HEK293 (cell line): ENCODE measurements around the gene JPH4.

Source experiments
- HOXA7 ChIP-seq: sonication (generic); formaldehyde crosslinking; IDR thresholded peaks from 2 replicates; pipeline ENCODE4 v1.8.1; 2022; ENCODE audit warnings: missing genetic modification reagents, borderline replicate concordance
- REST ChIP-seq: fragments of 450-650 bp; formaldehyde crosslinking; IDR thresholded peaks from 2 replicates; pipeline ENCODE4 v1.5.1; 2016; ENCODE audit warnings: missing biosample characterization, missing genetic modification characterization
- ZBTB10 ChIP-seq: fragments of 450-650 bp; formaldehyde crosslinking; IDR thresholded peaks from 2 replicates; pipeline ENCODE4 v1.5.1; 2016; ENCODE audit warnings: missing biosample characterization, missing genetic modification characterization
- ZBTB17 ChIP-seq: fragments of 450-650 bp; formaldehyde crosslinking; IDR thresholded peaks from 2 replicates; pipeline ENCODE4 v1.5.1; 2016; ENCODE audit warnings: missing biosample characterization, missing genetic modification characterization
- ZFHX2 ChIP-seq: fragments of 450-650 bp; formaldehyde crosslinking; conservative IDR thresholded peaks from 2 replicates; pipeline ENCODE4 v1.5.1; 2016; ENCODE audit warnings: missing biosample characterization, missing genetic modification characterization
- ZFP3 ChIP-seq: fragments of 450-650 bp; formaldehyde crosslinking; IDR thresholded peaks from 2 replicates; pipeline ENCODE4 v1.5.1; 2016; ENCODE audit warnings: low read depth, missing biosample characterization, missing genetic modification characterization
- ZNF146 ChIP-seq: fragments of 450-650 bp; formaldehyde crosslinking; IDR thresholded peaks from 2 replicates; pipeline ENCODE4 v1.5.1; 2016; ENCODE audit warnings: missing biosample characterization, missing genetic modification characterization
- ZNF174 ChIP-seq: fragments of 450-650 bp; formaldehyde crosslinking; IDR thresholded peaks from 2 replicates; pipeline ENCODE4 v1.5.0; 2017; ENCODE audit warnings: missing biosample characterization, mild to moderate bottlenecking, missing genetic modification characterization
- ZNF202 ChIP-seq: fragments of 450-650 bp; formaldehyde crosslinking; IDR thresholded peaks from 2 replicates; pipeline ENCODE4 v1.5.1; 2016; ENCODE audit warnings: missing biosample characterization, missing genetic modification characterization, borderline replicate concordance
- ZNF239 ChIP-seq: fragments of 450-650 bp; formaldehyde crosslinking; IDR thresholded peaks from 2 replicates; pipeline ENCODE4 v1.5.1; 2016; ENCODE audit warnings: missing biosample characterization, missing genetic modification characterization
- ZNF555 ChIP-seq: fragments of 450-650 bp; formaldehyde crosslinking; conservative IDR thresholded peaks from 2 replicates; pipeline ENCODE4 v1.5.1; 2017; ENCODE audit warnings: missing biosample characterization, mild to moderate bottlenecking, missing genetic modification characterization, inconsistent platforms
- TF ChIP-seq, protein P1 (sequence below): fragments of 450-650 bp; formaldehyde crosslinking; IDR thresholded peaks from 2 replicates; pipeline ENCODE4 v1.5.1; 2016; ENCODE audit warnings: missing biosample characterization, missing genetic modification characterization
- TF ChIP-seq, protein P2 (sequence below): fragments of 450-650 bp; formaldehyde crosslinking; IDR thresholded peaks from 2 replicates; pipeline ENCODE4 v1.5.1; 2016; ENCODE audit warnings: missing biosample characterization, missing genetic modification characterization, borderline replicate concordance

DNA sequence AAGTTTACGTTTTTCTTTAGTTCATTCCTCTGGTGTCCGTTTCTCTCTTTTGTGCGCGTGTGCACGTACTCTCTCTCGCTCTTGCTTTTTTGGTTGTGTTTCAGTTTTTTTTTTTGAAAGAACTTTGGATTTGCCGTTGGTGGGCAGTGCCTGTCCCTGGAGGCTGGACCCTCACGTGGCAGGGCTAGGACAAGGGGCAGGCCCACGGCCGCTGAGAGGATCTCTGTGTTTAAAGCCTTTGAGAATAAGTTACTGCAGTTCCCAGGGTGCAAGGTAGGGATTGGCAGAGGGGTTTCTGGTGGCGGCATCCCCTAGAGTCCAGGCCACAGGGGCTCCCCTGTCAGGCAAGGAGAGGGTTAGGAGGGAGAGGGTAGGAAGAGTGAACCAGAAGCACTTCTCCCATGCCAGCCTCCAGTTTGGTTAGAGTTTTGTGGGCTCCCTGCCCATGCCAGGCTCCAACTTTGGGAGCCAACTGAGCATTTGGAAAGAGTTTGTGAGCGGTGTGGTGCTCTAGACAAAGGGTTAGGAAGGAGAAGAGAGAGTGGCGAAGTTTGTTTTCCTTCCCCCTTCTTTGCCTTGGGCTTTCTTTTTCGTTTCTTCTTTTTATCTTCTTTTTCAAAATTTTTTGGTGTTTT is 57.6 kb downstream of the JPH4 start:
- TF ChIP-seq ZBTB17 (tag by site-specific recombination), result no peak
- TF ChIP-seq ZNF555, result no peak
- TF ChIP-seq, protein P1, sequence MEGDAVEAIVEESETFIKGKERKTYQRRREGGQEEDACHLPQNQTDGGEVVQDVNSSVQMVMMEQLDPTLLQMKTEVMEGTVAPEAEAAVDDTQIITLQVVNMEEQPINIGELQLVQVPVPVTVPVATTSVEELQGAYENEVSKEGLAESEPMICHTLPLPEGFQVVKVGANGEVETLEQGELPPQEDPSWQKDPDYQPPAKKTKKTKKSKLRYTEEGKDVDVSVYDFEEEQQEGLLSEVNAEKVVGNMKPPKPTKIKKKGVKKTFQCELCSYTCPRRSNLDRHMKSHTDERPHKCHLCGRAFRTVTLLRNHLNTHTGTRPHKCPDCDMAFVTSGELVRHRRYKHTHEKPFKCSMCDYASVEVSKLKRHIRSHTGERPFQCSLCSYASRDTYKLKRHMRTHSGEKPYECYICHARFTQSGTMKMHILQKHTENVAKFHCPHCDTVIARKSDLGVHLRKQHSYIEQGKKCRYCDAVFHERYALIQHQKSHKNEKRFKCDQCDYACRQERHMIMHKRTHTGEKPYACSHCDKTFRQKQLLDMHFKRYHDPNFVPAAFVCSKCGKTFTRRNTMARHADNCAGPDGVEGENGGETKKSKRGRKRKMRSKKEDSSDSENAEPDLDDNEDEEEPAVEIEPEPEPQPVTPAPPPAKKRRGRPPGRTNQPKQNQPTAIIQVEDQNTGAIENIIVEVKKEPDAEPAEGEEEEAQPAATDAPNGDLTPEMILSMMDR, result no peak
- TF ChIP-seq ZNF146 (tag by site-specific recombination), result no peak
- TF ChIP-seq ZNF174, result no peak
- TF ChIP-seq ZFP3 (tag by site-specific recombination), result no peak
- TF ChIP-seq ZNF202 (tag by site-specific recombination), result no peak
- no peak for TF ChIP-seq ZNF239
- TF ChIP-seq REST (tag by site-specific recombination), result no peak
- TF ChIP-seq ZBTB10, result no peak
- no peak for TF ChIP-seq HOXA7
- TF ChIP-seq ZFHX2 (tag by site-specific recombination), result no peak
- TF ChIP-seq, protein P2, sequence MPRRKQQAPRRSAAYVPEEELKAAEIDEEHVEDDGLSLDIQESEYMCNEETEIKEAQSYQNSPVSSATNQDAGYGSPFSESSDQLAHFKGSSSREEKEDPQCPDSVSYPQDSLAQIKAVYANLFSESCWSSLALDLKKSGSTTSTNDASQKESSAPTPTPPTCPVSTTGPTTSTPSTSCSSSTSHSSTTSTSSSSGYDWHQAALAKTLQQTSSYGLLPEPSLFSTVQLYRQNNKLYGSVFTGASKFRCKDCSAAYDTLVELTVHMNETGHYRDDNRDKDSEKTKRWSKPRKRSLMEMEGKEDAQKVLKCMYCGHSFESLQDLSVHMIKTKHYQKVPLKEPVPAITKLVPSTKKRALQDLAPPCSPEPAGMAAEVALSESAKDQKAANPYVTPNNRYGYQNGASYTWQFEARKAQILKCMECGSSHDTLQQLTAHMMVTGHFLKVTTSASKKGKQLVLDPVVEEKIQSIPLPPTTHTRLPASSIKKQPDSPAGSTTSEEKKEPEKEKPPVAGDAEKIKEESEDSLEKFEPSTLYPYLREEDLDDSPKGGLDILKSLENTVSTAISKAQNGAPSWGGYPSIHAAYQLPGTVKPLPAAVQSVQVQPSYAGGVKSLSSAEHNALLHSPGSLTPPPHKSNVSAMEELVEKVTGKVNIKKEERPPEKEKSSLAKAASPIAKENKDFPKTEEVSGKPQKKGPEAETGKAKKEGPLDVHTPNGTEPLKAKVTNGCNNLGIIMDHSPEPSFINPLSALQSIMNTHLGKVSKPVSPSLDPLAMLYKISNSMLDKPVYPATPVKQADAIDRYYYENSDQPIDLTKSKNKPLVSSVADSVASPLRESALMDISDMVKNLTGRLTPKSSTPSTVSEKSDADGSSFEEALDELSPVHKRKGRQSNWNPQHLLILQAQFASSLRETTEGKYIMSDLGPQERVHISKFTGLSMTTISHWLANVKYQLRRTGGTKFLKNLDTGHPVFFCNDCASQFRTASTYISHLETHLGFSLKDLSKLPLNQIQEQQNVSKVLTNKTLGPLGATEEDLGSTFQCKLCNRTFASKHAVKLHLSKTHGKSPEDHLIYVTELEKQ (tag by site-specific recombination), result no peak
